ENCODE measurements around the gene HECTD4. TPM values are rescaled to one million over a fixed set of nuclear protein-coding genes. Genes with fewer than 3 reads are reported as not detected.

Gene HECTD4
- total RNA-seq, 1 experiment from 2014 or later = 30.0 TPM

DNA sequence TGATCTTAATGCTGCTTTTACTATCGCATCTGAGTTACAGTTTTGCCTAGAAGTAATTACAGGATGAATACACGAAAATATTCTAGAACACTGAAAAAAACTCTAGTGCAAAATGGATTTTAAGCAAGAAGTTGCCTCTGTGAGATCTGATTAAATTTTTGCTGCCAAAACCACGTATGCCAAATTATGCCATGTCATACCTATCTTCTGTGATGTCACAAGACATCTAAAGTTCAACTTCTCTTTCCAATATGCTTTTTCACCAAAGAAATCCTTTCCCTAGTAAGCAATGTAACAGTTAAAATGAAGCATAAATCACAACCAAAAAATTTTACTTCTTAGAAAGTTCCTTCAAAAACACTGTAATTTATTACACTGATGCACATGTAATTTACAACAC is 39.6 kb downstream of the HECTD4 start:
- Histone ChIP-seq H3K4me1 (ENCODE audit: insufficient read depth, low read length) (peaks cover 13% of the 10 kb centered on the region; the same call in 1 of the 2 replicates), H3K79me1 (ENCODE audit: insufficient read depth, low read depth, low read length, poor library complexity, severe bottlenecking) (no peaks in the 10 kb centered on the region), H3K14ac (ENCODE audit: insufficient read depth, low read length) (no peak overlapping the region), H3K56ac (ENCODE audit: insufficient read length, low read depth, low read length) (no peak overlapping the region), H4K5ac (ENCODE audit: insufficient read length, low read depth, low read length) (no peak overlapping the region), H2BK120ac (ENCODE audit: low read depth, low read length, poor library complexity, severe bottlenecking) (no peak overlapping the region), H2BK12ac (ENCODE audit: insufficient read length, low read depth, low read length) (no peak overlapping the region), H3K18ac (ENCODE audit: insufficient read length, low read depth, low read length) (no peak overlapping the region), H2BK20ac (ENCODE audit: low read depth, low read length, poor library complexity, severe bottlenecking) (no peak overlapping the region), H3K9me3 (ENCODE audit: control insufficient read depth, low read depth, low read length) (no peaks in the 10 kb centered on the region), H2BK15ac (ENCODE audit: low read depth, low read length) (no peak overlapping the region), H3K27me3 (ENCODE audit: insufficient read depth, low read length) (no peaks in the 10 kb centered on the region), H4K8ac (replicated peaks; ENCODE audit: insufficient read length, low read depth, low read length) (no peak overlapping the region), H3T11ph (ENCODE audit: low read length) (no peak overlapping the region), H4K20me1 (ENCODE audit: control insufficient read depth, insufficient read depth, insufficient read length) (no peaks in the 10 kb centered on the region), H3K23me2 (ENCODE audit: insufficient read length, low read depth, low read length, poor library complexity, severe bottlenecking) (no peaks in the 10 kb centered on the region), H3K23ac (ENCODE audit: insufficient read length, low read depth, low read length) (no peak overlapping the region), H2AFZ (ENCODE audit: low read length) (no peak overlapping the region), H3K79me2 (ENCODE audit: insufficient read depth, low read length) (no peaks in the 10 kb centered on the region), H3K9ac (ENCODE audit: extremely low read depth, insufficient read length, low read length) (no peak overlapping the region), H2BK5ac (ENCODE audit: insufficient read length, low read length) (no peak overlapping the region), H2AK5ac (ENCODE audit: insufficient read length, low read length) (no peak overlapping the region), H3K4ac (ENCODE audit: low read depth, low read length) (no peak overlapping the region), H3K4me2 (ENCODE audit: insufficient read depth, insufficient read length, low read length) (no peak overlapping the region), H3K27ac (ENCODE audit: insufficient read length, low read depth, low read length) (no peak overlapping the region), H4K91ac (ENCODE audit: insufficient read length, low read depth, low read length) (no peak overlapping the region)
- Mint-ChIP-seq H3K4me1 (peaks cover 28 to 31% of the 10 kb centered on the region in 2 experiments), H3K4me3 (no peak overlapping the region), H3K9me3 (no peaks in the 10 kb centered on the region), H3K36me3 (ENCODE audit: insufficient read depth in 1 of 3, low read depth in 3 of 3) (peaks cover 0 to 5% (median 0%) of the 10 kb centered on the region in 3 experiments; a peak in 2 of 7 replicates), H3K27me3 (ENCODE audit: low read depth) (no peaks in the 10 kb centered on the region; the same call in 1 of the 2 replicates), H3K27ac (0 out of 7 replicates have a peak overlapping the region, but pooled peaks of 1 of the 3 experiments have one; percentile 25)
- no peak for DNase-seq
- WGBS (ENCODE audit: extremely low coverage, insufficient read length, low lambda C conversion rate) = no CpG with 5 or more reads among the region's 3 CpGs
- TF ChIP-seq, protein P1, sequence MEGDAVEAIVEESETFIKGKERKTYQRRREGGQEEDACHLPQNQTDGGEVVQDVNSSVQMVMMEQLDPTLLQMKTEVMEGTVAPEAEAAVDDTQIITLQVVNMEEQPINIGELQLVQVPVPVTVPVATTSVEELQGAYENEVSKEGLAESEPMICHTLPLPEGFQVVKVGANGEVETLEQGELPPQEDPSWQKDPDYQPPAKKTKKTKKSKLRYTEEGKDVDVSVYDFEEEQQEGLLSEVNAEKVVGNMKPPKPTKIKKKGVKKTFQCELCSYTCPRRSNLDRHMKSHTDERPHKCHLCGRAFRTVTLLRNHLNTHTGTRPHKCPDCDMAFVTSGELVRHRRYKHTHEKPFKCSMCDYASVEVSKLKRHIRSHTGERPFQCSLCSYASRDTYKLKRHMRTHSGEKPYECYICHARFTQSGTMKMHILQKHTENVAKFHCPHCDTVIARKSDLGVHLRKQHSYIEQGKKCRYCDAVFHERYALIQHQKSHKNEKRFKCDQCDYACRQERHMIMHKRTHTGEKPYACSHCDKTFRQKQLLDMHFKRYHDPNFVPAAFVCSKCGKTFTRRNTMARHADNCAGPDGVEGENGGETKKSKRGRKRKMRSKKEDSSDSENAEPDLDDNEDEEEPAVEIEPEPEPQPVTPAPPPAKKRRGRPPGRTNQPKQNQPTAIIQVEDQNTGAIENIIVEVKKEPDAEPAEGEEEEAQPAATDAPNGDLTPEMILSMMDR (conservative IDR thresholded peaks at IDR 0.05) = no peak

Measured in H9 (cell line).